ENCODE results near the gene MGAT2.
"Not testable (repeated sequence)": the region's sequence is repeated elsewhere in the genome, so short reads cannot be mapped to it uniquely, and the experiment has no call there.

MGAT2 gene

DNA sequence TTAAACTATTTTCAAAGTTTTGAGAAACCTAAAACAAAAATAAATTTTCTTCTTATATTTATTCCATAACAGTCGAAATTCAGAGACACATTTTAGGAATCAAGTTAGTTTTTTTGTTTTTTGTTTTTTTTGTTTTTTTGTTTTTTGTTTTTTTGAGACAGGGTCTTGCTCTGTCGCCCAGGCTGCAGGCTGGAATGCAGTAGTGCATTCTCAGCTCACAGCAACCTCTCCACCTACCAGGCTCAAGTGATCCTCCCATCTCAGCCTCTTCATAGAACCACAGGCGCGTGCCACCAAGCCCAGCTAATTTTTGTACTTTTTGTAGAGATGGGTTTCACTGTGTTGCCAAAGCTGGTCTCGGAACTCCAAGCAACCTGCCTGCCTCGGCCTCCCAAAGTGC lies 32.9 kb downstream of the MGAT2 start:
- DNase-seq (ENCODE audit: low read depth): no peak
- H3K4me3 ChIP-seq (ENCODE audit: control insufficient read depth, low read depth, low read length): no peak overlapping the region
- no peak for TF ChIP-seq CTCF (IDR thresholded peaks at IDR 0.05; ENCODE audit: control insufficient read depth, insufficient read depth, low read depth, low read length, missing control alignments)

DNA sequence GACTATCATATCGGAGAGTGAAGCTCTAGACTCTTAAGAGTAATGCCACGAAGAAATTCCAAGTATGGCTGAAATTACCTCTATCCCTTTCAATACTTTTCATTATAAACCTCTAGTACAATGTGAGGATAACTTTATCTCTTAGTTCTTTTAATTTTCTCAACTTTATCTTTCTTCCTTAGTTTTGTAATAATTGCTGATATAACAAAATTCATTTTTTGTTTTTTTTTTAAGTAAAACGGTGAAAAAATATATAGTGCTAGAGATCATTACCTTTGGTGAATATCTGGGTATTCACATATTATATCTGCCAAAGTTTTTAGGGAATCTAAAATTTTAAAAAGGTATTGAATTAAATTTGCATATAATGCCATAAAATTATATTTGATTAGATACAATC lies 33.9 kb downstream of the MGAT2 start:
- no peak for DNase-seq (ENCODE audit: low read depth)
- TF ChIP-seq CTCF (IDR thresholded peaks at IDR 0.05; ENCODE audit: control insufficient read depth, insufficient read depth, low read depth, low read length, missing control alignments): no peak
- no peak overlapping the region for H3K4me3 ChIP-seq (ENCODE audit: control insufficient read depth, low read depth, low read length)

- DNase-seq (ENCODE audit: low read depth); H3K4me3 ChIP-seq (ENCODE audit: control insufficient read depth, low read depth, low read length): not testable (repeated sequence)
Observed at GRCh38 chr14:49657500-49657899, 36.9 kb downstream of the MGAT2 start.

DNA sequence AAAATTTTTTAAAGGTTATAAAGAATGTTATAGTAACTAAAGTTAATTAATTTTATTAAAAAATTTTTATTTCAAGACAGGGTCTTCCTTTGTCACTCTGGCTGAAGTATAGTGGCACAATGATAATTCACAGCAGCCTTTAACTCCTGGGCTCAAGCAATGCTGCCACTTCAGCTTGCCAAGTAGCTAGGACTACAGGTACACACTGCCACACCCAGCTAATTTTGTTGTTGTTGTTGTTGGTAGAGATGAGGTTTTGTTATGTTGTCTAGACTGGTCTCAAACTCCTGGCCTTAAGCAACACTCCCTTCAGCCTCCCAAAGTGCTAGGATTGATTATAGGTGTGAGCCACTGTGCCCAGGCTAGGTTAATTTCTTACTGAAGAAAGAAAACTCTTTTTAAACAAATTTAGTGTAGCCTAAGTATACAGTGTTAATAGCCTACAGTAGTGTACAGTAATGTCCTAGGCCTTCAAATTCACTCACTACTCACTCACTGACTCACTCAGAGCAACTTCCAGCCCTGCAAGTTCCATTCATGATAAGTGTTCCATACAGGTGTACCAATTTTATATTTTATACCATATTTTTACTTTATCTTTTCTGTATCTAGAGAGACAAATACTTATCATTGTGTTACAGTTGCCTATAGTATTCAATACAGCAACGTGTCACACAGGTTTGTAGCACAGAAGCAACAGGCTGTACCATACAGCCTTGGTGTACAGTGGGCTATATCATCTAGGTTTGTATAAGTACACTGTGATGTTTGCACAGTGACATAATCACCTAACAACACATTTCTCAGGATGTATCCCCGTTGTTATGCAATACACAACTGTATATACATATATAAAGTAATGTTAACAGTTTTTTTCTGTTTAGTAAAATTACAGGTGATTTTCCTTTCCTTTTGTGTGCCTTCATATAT lies 39.2 kb downstream of the MGAT2 start:
- DNase-seq (ENCODE audit: low read depth): no peak

GRCh38 chr14:49670475-49670874 lies 49.9 kb downstream of the MGAT2 start:
- TF ChIP-seq CTCF (IDR thresholded peaks at IDR 0.05; ENCODE audit: control insufficient read depth, insufficient read depth, low read depth, low read length, missing control alignments): no peak
- no peak for DNase-seq (ENCODE audit: low read depth)
- H3K4me3 ChIP-seq (ENCODE audit: control insufficient read depth, low read depth, low read length): no peak overlapping the region

More for the DNA sequence above, 39.2 kb downstream of the MGAT2 start:
- no peak for TF ChIP-seq CTCF (IDR thresholded peaks at IDR 0.05; ENCODE audit: control insufficient read depth, insufficient read depth, low read depth, low read length, missing control alignments)
- H3K4me3 ChIP-seq (ENCODE audit: control insufficient read depth, low read depth, low read length): no peak overlapping the region
